GM12801 (cell line): ENCODE results near the gene EDC4.

ENCODE experiments used
- CTCF ChIP-seq: IDR thresholded peaks from one replicate; pipeline ENCODE4 v1.5.1; 2011; ENCODE audit warnings: control low read depth; ENCODE audit not compliant: insufficient read length; ENCODE audit errors: extremely low read depth

Gene EDC4

DNA sequence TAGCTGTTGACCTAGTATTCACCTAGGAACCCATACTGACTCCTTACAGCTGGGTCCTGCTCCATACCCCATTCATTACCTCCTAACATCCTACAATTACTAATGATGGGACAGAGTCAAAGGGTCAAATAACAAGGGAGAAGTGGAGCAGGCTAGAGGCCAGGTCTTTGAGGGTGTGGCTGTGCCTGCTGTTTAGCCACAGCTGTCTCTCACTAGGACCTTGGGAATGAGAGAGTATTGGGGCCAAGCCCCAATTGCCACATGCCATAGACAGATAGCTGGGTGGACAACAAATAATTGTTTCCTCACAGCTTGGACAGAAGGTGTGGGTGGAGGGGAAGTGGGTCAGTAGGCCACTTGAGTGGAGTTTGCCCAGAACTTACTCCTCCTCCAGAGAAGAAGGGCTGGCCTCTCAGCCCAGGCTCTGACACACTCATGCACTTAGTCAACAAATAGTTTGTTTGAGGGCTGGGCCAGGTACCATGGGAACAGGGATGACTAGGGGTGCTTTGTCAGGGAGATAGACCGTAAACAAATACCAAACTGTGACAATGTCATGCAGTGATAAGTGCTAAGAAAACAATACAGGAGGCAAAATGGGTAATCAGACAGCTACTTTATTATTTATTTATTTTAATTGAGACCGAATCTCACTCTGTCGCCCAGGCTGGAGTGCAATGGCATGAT is 15.2 kb upstream of the EDC4 start:
- no peak for TF ChIP-seq CTCF

- no peak for TF ChIP-seq CTCF
These were observed 14.4 kb upstream of the EDC4 start for GRCh38 chr16:67858500-67858899.

- no peak for TF ChIP-seq CTCF
These were observed 12.1 kb upstream of the EDC4 start for GRCh38 chr16:67860589-67861398.

DNA sequence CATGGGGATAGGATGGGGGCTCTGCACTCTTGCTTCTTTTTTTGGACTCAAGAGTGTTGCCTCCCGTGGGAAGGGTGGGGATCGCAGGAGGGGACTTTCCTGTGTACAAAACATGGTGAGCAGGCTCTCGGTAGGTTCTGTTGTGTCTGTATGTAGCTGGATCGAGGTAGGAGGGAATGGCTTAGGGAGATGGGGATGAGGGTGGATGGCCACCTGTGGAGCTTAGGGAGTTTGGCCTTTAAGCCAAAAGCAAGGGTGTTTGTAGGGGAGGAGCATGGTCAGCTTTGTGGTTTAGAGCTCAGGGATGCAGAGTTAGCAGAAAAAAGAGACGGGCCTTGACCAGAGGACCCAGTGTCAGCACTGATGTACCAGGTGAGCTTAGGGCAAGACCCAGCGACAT is 11.0 kb upstream of the EDC4 start:
- no peak for TF ChIP-seq CTCF

GRCh38 chr16:67862623-67863583 is 9.9 kb upstream of the EDC4 start:
- no peak for TF ChIP-seq CTCF

GRCh38 chr16:67864594-67864993 is 8.3 kb upstream of the EDC4 start:
- no peak for TF ChIP-seq CTCF

DNA sequence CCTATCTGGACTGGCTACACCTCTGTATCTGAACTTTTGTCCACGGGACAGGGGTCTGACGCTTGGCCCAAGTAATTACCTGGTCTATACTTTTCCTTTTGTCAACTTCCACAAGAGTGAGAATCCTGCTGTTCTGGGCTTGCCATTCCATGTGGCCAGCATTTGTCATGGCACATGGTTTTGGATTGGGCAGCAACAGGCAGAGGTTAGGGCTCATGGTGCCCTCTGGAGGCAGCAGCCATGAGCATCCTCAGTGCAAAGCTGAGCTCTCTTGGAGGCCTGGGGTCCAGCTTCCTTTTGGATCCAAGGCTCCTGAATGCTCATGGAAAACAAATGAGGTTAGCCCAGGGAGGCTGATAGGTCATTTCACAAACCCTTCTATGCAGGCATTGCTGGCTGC is 7.5 kb upstream of the EDC4 start:
- no peak for TF ChIP-seq CTCF
